Calu3 (cell line): ENCODE measurements around the gene SEPTIN1. TPM values are rescaled to one million over a fixed set of nuclear protein-coding genes. Genes with fewer than 3 reads are reported as not detected.

ENCODE experiments used
- BruUV-seq: library from RNA; stranded (reverse); fragments of 400-500 nt; replicated peaks from 2 replicates; lab custom pipeline; 2021; lab: Mats Ljungman, UMichigan
- CTCF ChIA-PET: fragments of 300-600 bp; sonication (Branson Sonifier 250); formaldehyde crosslinking; loops from one replicate; lab custom pipeline; 2022; ENCODE audit warnings: antibody characterized with exemption; lab: Charles Lee
- DNase-seq: peaks from one replicate; pipeline ENCODE4 v3.0.0; 2022
- H3K27ac Mint-ChIP-seq: one replicate; pipeline ENCODE4 v1.8.0; 2022; ENCODE audit warnings: mixed read lengths; ENCODE audit not compliant: unreplicated experiment
- H3K27me3 Mint-ChIP-seq: one replicate; pipeline ENCODE4 v1.8.0; 2022; ENCODE audit warnings: mixed read lengths; ENCODE audit not compliant: unreplicated experiment
- H3K36me3 Mint-ChIP-seq: one replicate; pipeline ENCODE4 v1.8.0; 2022; ENCODE audit warnings: mild to moderate bottlenecking, moderate library complexity, mixed read lengths; ENCODE audit not compliant: insufficient read depth, unreplicated experiment
- H3K4me1 Mint-ChIP-seq: one replicate; pipeline ENCODE4 v1.8.0; 2022; ENCODE audit warnings: mild to moderate bottlenecking, low read depth, mixed read lengths; ENCODE audit not compliant: unreplicated experiment
- H3K4me3 Mint-ChIP-seq: one replicate; pipeline ENCODE4 v1.8.0; 2022; ENCODE audit warnings: mild to moderate bottlenecking, low read depth, moderate library complexity, mixed read lengths; ENCODE audit not compliant: unreplicated experiment
- H3K9me3 Mint-ChIP-seq: one replicate; pipeline ENCODE4 v1.8.0; 2022; ENCODE audit warnings: low read depth, mixed read lengths; ENCODE audit not compliant: unreplicated experiment
- CTCF ChIP-seq: fragments of 200-600 bp; IDR thresholded peaks from one replicate; pipeline ENCODE4 v1.8.0; 2022; ENCODE audit warnings: antibody characterized with exemption; ENCODE audit not compliant: unreplicated experiment
- intact Hi-C: fragments of 100-400 bp; cut with micrococcal nuclease; formaldehyde crosslinking; loops from one replicate; pipeline ENCODE4 v1.10.0; 2022; ENCODE audit not compliant: unreplicated experiment
- total RNA-seq: library from RNA; stranded (reverse); gene quantifications from 2 replicates; pipeline ENCODE4 v1.2.3, GENCODE V29; 2022

Gene SEPTIN1
- total RNA-seq, 1 experiment from 2014 or later, result 1.5 TPM

GRCh38 chr16:30376461-30376902, 5.9 kb downstream of the SEPTIN1 start:
- Mint-ChIP-seq H3K4me3 (peak overlapping the region; percentile 99), H3K27me3 (no peaks in the 10 kb centered on the region), H3K4me1 (peaks cover 33% of the 10 kb centered on the region), H3K36me3 (peaks cover 46% of the 10 kb centered on the region), H3K27ac (no peak overlapping the region), H3K9me3 (no peaks in the 10 kb centered on the region)
- no TSS peak for BruUV-seq
- CTCF ChIA-PET, result no interaction called here
- intact Hi-C loops, result no loop called here
- no peak for TF ChIP-seq CTCF
- DNase-seq, result no peak

- Mint-ChIP-seq H3K4me3 (no peak overlapping the region), H3K27ac (no peak overlapping the region), H3K36me3 (peaks cover 50% of the 10 kb centered on the region), H3K9me3 (no peaks in the 10 kb centered on the region), H3K4me1 (peaks cover 39% of the 10 kb centered on the region), H3K27me3 (peaks cover 4% of the 10 kb centered on the region)
- CTCF ChIA-PET, result no interaction called here
- no TSS peak for BruUV-seq
- DNase-seq, result no peak
- intact Hi-C loops, result no loop called here
- no peak for TF ChIP-seq CTCF
Measured at GRCh38 chr16:30375864-30376263, 6.5 kb downstream of the SEPTIN1 start.

- Mint-ChIP-seq H3K36me3 (peaks cover 48% of the 10 kb centered on the region), H3K9me3 (no peaks in the 10 kb centered on the region), H3K27ac (no peak within 1 kb of the TSS), H3K4me1 (peaks cover 38% of the 10 kb centered on the region), H3K4me3 (no peak within 1 kb of the TSS), H3K27me3 (peaks cover 14% of the 10 kb centered on the region)
- BruUV-seq, result no TSS peak
- no peak for DNase-seq
- no peak for TF ChIP-seq CTCF
- intact Hi-C loops, result no loop called here
- CTCF ChIA-PET, result no interaction called here
Measured at GRCh38 chr16:30374538-30374937, 7.8 kb downstream of the SEPTIN1 start, which contains the start of gene MYL11. TSS of gene MYL11 (plus strand) at chr16:30374802. CDS start at chr16:30374858, 56 bp downstream.

GRCh38 chr16:30372725-30373124, 9.6 kb downstream of the SEPTIN1 start:
- H3K27me3 Mint-ChIP-seq, result peaks cover 14% of the 10 kb centered on the region
- CTCF ChIA-PET, result interaction anchor here (0.7 kb wide), 1 partner anchor 205 kb away, joined by 4 read pairs; no protein-coding TSS in a partner anchor
- H3K27ac Mint-ChIP-seq, result no peak overlapping the region
- H3K36me3 Mint-ChIP-seq, result peaks cover 49% of the 10 kb centered on the region
- intact Hi-C loops, result no loop called here
- H3K4me1 Mint-ChIP-seq, result peaks cover 40% of the 10 kb centered on the region
- H3K4me3 Mint-ChIP-seq, result no peak overlapping the region
- BruUV-seq, result no TSS peak
- no peak for TF ChIP-seq CTCF
- no peaks in the 10 kb centered on the region for H3K9me3 Mint-ChIP-seq
- no peak for DNase-seq
